GM23338 (cell line): ENCODE measurements around the gene AFF3. TPM values are rescaled to one million over a fixed set of nuclear protein-coding genes. Genes with fewer than 3 reads are reported as not detected.
A peak's percentile ranks its signal among the peaks of the same experiment; 100 is the strongest.

ENCODE experiments used
- ATAC-seq: fragments of 200-7000 bp; cut with Tn5 transposase; 3 replicates; pipeline ENCODE4 v1.9.1; 2020
- DNase-seq: peaks from one replicate; pipeline ENCODE4 v3.0.0-alpha.2; 2015; ENCODE audit warnings: low spot score
- H2AFZ ChIP-seq: fragments of 200-600 bp; sonication (generic); 2 replicates; pipeline ENCODE4 v1.8.0; 2016; ENCODE audit warnings: antibody characterized with exemption, mild to moderate bottlenecking, moderate library complexity
- H3F3A ChIP-seq: fragments of 200-600 bp; sonication (generic); replicated peaks from 2 replicates; pipeline ENCODE4 v1.8.0; 2017; ENCODE audit warnings: antibody characterized with exemption, mixed run types, low read depth
- H3K27ac ChIP-seq: fragments of 200-600 bp; sonication (generic); 2 replicates; pipeline ENCODE4 v1.6.1; 2016; ENCODE audit warnings: low read depth
- H3K27me3 ChIP-seq: fragments of 200-600 bp; sonication (generic); 2 replicates; pipeline ENCODE4 v1.8.0; 2016; ENCODE audit warnings: mild to moderate bottlenecking, mixed run types, moderate library complexity; ENCODE audit not compliant: insufficient read depth
- H3K36me3 ChIP-seq: fragments of 200-600 bp; sonication (generic); 2 replicates; pipeline ENCODE4 v1.8.0; 2016; ENCODE audit warnings: mild to moderate bottlenecking; ENCODE audit not compliant: insufficient read depth
- H3K4me1 ChIP-seq: fragments of 200-600 bp; sonication (generic); 2 replicates; pipeline ENCODE4 v1.8.0; 2016; ENCODE audit warnings: mild to moderate bottlenecking, moderate library complexity; ENCODE audit not compliant: insufficient read depth
- H3K4me2 ChIP-seq: fragments of 200-600 bp; sonication (generic); 2 replicates; pipeline ENCODE4 v1.7.1; 2017; ENCODE audit warnings: mixed run types
- H3K4me3 ChIP-seq: fragments of 200-600 bp; sonication (generic); 2 replicates; pipeline ENCODE4 v1.6.1; 2016; ENCODE audit warnings: mixed run types
- H3K79me2 ChIP-seq: fragments of 200-600 bp; sonication (generic); replicated peaks from 2 replicates; pipeline ENCODE4 v1.8.0; 2017; ENCODE audit warnings: mild to moderate bottlenecking; ENCODE audit not compliant: insufficient read depth
- H3K9me2 ChIP-seq: fragments of 200-600 bp; sonication (generic); 2 replicates; pipeline ENCODE4 v1.8.0; 2017; ENCODE audit not compliant: insufficient read depth
- H4K20me1 ChIP-seq: fragments of 200-600 bp; sonication (generic); replicated peaks from 2 replicates; pipeline ENCODE4 v1.8.0; 2017; ENCODE audit warnings: mild to moderate bottlenecking; ENCODE audit not compliant: insufficient read depth
- H3K27ac Mint-ChIP-seq: 2 replicates; pipeline ENCODE4 v1.8.0; 2020; ENCODE audit warnings: inconsistent platforms, mild to moderate bottlenecking, moderate library complexity, mixed read lengths
- H3K27me3 Mint-ChIP-seq: 3 replicates; pipeline ENCODE4 v1.8.0; 2022; ENCODE audit warnings: low read depth, mild to moderate bottlenecking, moderate library complexity, mixed read lengths, inconsistent platforms; ENCODE audit not compliant: insufficient read depth, poor library complexity
- H3K36me3 Mint-ChIP-seq: 3 replicates; pipeline ENCODE4 v1.8.0; 2021; ENCODE audit warnings: low read depth, mild to moderate bottlenecking, inconsistent platforms, moderate library complexity, mixed read lengths
- H3K4me1 Mint-ChIP-seq: 3 replicates; pipeline ENCODE4 v1.8.0; 2020; ENCODE audit warnings: mild to moderate bottlenecking, inconsistent platforms, mixed read lengths
- H3K4me3 Mint-ChIP-seq: 3 replicates; pipeline ENCODE4 v1.8.0; 2021; ENCODE audit warnings: moderate library complexity, mild to moderate bottlenecking, inconsistent platforms, mixed read lengths
- H3K9me3 Mint-ChIP-seq: 3 replicates; pipeline ENCODE4 v1.8.0; 2020; ENCODE audit warnings: moderate library complexity, mild to moderate bottlenecking, inconsistent platforms, mixed read lengths
- CREB1 ChIP-seq: fragments of 250-450 bp; sonication (Bioruptor Pico); IDR thresholded peaks from 2 replicates; pipeline ENCODE4 v1.5.0; 2020; ENCODE audit warnings: low read depth, mild to moderate bottlenecking, moderate library complexity
- CTCF ChIP-seq, 2 experiments: fragments of 200-600 bp in 1 of 2; sonication (generic) in 1 of 2; conservative IDR thresholded peaks; 2 replicates each; pipeline versions ENCODE4 v1.5.1 to v1.6.1; 2016 to 2017; ENCODE audit warnings: antibody characterized with exemption in 2 of 2, low read depth in 2 of 2, mild to moderate bottlenecking in 2 of 2, moderate library complexity in 1 of 2
- ETS1 ChIP-seq: IDR thresholded peaks from 2 replicates; pipeline ENCODE4 v1.6.1; 2016; ENCODE audit warnings: antibody characterized with exemption
- EZH2 ChIP-seq: fragments of 200-600 bp; sonication (generic); IDR thresholded peaks from one replicate; pipeline ENCODE4 v1.8.0; 2017; ENCODE audit warnings: antibody characterized with exemption, mild to moderate bottlenecking, low read depth; ENCODE audit not compliant: unreplicated experiment
- EZH2phosphoT487 ChIP-seq: fragments of 200-600 bp; sonication (generic); IDR thresholded peaks from one replicate; pipeline ENCODE4 v1.8.1; 2018; ENCODE audit warnings: antibody characterized with exemption; ENCODE audit not compliant: unreplicated experiment
- JUNB ChIP-seq: IDR thresholded peaks from one replicate; pipeline ENCODE4 v1.6.1; 2016; ENCODE audit warnings: antibody characterized with exemption; ENCODE audit not compliant: unreplicated experiment
- NANOG ChIP-seq: IDR thresholded peaks from 2 replicates; pipeline ENCODE4 v1.6.1; 2016; ENCODE audit warnings: antibody characterized with exemption, borderline replicate concordance
- POLR2AphosphoS5 ChIP-seq: IDR thresholded peaks from 2 replicates; pipeline ENCODE4 v1.6.1; 2016; ENCODE audit warnings: antibody characterized with exemption, low read depth
- REST ChIP-seq: IDR thresholded peaks from one replicate; pipeline ENCODE4 v1.6.1; 2018; ENCODE audit warnings: antibody characterized with exemption; ENCODE audit not compliant: unreplicated experiment
- STAT1 ChIP-seq: IDR thresholded peaks from one replicate; pipeline ENCODE4 v1.6.1; 2016; ENCODE audit warnings: antibody characterized with exemption; ENCODE audit not compliant: unreplicated experiment
- ZNF114 ChIP-seq: fragments of 250-450 bp; sonication (Bioruptor Pico); IDR thresholded peaks from 2 replicates; pipeline ENCODE4 v1.5.0; 2020; ENCODE audit warnings: mild to moderate bottlenecking, moderate library complexity
- ZNF331 ChIP-seq: fragments of 250-450 bp; sonication (Bioruptor Pico); IDR thresholded peaks from 2 replicates; pipeline ENCODE4 v1.5.0; 2020; ENCODE audit warnings: low read depth, mild to moderate bottlenecking, moderate library complexity
- ZNF462 ChIP-seq: fragments of 250-450 bp; sonication (Bioruptor Pico); IDR thresholded peaks from 2 replicates; pipeline ENCODE4 v1.5.0; 2020; ENCODE audit warnings: mild to moderate bottlenecking, moderate library complexity
- polyA plus RNA-seq: library from polyadenylated mRNA; unstranded; fragments of >200 nt; fragmentation: Nextera tagmentation; extraction: Ambion mirVana; gene quantifications from 2 replicates; pipeline ENCODE4 v1.2.1, GENCODE V29; 2016
- total RNA-seq: library from RNA; depleted of rRNA; stranded (reverse); fragments of >200 nt; shearing (Covaris generic); gene quantifications from 2 replicates; pipeline ENCODE4 v1.2.3, GENCODE V29; 2014

Gene AFF3
- total and polyA plus RNA-seq, 2 experiments from 2014 or later = 0.73 to 1.4 TPM

GRCh38 chr2:99784946-99785345, 357.4 kb downstream of the AFF3 start:
- Mint-ChIP-seq H3K4me1 (no peaks in the 10 kb centered on the region), H3K9me3 (peaks cover 3% of the 10 kb centered on the region; the same call in 2 of the 3 replicates), H3K27me3 (peaks cover 2% of the 10 kb centered on the region), H3K36me3 (no peaks in the 10 kb centered on the region), H3K4me3 (no peak overlapping the region), H3K27ac (no peak overlapping the region)
- no peaks in the 10 kb centered on the region for H3K4me1 ChIP-seq
- DNase-seq = no peak
- no peaks in the 10 kb centered on the region for H3K36me3 ChIP-seq
- H3K4me3 ChIP-seq = no peak overlapping the region
- H3F3A ChIP-seq = no peaks in the 10 kb centered on the region
- no peak for ATAC-seq
- 0 out of 2 replicates have a peak overlapping the region, but pooled peaks have one; percentile 2 for H2AFZ ChIP-seq
- H3K27ac ChIP-seq = no peak overlapping the region
- H4K20me1 ChIP-seq = no peaks in the 10 kb centered on the region
- H3K79me2 ChIP-seq = no peaks in the 10 kb centered on the region
- H3K27me3 ChIP-seq = no peaks in the 10 kb centered on the region
- TF ChIP-seq REST = no peak
- no peak for TF ChIP-seq ETS1
- TF ChIP-seq EZH2 = no peak
- TF ChIP-seq ZNF114 = no peak
- no peak for TF ChIP-seq JUNB
- no peak for TF ChIP-seq CTCF (conservative IDR thresholded peaks at IDR 0.05; ENCODE audit: low read depth in 2 of 2)
- no peak for TF ChIP-seq ZNF462 (CRISPR knock-in tag)
- TF ChIP-seq STAT1 = no peak
- TF ChIP-seq POLR2AphosphoS5 = no peak
- no peak for TF ChIP-seq CREB1 (CRISPR knock-in tag)
- TF ChIP-seq EZH2phosphoT487 = no peak
- TF ChIP-seq ZNF331 (CRISPR knock-in tag) = no peak
- TF ChIP-seq NANOG = no peak
- no peak overlapping the region for H3K4me2 ChIP-seq
- H3K9me2 ChIP-seq = 0 out of 2 replicates have a peak, but pooled peaks cover 6% of the 10 kb centered on the region
